Measurements from ENCODE around the gene WAPL.

The WAPL gene

DNA sequence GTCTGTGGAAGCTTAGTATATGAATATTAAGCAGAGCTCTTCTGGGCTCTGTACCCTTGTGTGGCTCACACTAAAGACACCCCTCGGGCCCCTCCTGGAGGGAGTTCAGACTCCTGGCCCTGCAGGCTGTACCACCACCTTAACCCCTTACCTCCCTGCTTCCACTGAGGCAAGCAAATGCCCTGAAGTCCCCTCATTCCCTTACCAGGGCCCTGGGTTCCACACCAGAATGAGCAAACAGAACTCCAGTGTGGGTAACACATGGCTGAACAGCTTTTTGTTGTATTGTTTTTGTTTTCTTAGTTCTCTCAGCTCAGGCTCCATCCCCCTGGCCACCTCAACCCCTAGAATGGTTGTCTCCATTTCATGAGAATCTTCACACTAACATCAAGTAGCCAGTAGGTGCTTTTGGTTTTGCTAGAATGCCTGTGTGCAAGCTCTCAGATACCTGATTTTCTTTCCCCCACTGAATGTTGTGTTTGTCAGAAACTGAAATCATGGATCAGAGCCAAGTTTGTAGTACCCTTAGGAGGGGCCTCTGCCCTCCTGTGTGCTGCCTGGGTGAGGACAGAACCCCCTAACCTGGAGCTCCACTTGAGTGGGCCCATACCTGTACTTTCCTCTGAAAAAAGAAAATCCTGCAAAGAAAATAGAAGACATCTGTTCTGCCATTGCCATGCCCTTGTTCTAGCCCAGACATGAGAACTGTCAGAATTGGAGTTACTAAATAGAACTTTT lies 2.8 kb upstream of the WAPL start:
- DNase-seq (ENCODE audit: low spot score): peak; percentile 6

- DNase-seq (ENCODE audit: low spot score): peak; percentile 8
Measured at GRCh38 chr10:86523348-86523747, 1.8 kb upstream of the WAPL start.

GRCh38 chr10:86522510-86522855 lies 891 bp upstream of the WAPL start:
- no peak for DNase-seq (ENCODE audit: low spot score)

DNA sequence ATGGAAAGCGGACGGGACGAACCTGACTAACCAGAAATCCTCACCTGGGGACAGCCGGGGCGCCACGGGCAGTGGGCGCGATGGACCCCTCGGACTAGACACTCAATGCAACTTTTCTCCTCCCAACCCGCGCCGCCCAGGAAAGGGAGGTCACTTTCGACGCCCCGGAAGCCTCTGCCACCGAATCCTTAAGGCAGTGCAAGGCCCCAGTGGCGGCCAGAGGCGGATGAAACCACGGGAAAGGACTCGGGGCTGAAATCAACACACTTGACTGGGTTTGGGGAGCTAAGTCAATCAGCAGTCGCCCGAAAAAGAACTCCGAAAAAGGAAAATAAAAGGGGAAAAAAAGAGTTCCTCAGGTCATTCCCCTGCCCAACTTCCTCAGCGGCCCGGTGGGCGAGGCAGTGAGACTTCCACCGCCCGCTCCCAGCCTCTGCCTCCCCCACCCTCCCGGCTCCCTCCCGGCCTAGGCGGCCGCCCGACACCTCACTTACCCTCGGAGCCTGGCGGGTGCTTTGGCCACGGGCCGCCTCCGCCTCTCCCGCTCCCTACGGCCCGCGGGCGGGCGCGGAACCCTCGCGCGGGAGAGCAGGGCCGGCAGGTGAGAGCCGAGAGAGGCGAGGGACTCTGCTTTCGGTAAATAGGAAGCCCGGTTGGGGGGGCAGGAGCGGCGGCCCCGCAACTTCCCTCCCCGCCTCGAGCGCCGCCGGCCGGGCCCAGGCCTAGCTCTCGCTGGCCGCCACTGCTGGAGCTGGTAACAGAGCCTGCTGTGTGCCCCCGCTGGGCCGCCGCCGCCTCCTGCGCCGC lies 518 bp downstream of the WAPL start:
- DNase-seq (ENCODE audit: low spot score): peak; percentile 57

GRCh38 chr10:86518781-86519180 lies 2.8 kb downstream of the WAPL start:
- no peak for DNase-seq (ENCODE audit: low spot score)

GRCh38 chr10:86512137-86512536 lies 9.5 kb downstream of the WAPL start:
- no peak for DNase-seq (ENCODE audit: low spot score)

DNA sequence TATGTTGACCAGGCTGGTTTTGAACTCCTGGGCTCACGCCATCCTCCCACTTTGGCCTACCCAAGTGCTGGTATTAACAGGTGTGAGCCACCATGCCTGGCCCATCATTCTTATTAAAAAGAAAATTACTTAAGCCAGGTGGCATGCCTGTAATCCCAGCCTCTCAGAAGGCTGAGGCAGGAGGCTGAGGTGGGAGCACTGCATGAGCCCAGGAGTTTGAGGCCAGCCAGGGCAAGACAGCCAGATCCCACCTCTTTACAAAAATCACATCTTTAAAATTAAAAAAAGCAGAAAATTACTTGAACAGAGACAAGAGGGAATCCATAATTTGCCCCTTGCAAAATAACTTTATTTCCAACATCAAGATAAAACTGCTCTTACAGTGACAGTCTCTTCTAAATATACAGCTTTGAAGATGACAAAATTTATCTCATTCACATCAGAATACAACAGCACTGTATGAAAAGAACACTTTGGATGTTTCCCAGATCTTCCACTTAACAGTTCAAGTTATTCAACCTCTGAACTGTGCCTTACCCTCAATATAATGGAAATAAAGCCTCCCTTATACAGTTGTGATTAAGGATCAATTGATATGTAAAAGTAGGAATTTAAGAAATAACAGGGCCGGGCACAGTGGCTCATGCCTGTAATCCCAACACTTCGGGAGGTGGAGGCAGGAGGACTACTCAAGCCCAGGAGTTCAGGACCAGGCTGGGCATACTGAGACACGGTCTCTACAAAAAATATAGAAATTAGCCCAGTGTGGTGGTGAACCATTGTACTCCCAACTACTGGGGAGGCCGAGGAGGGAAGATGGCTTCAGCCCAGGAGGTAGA lies 10.3 kb downstream of the WAPL start:
- DNase-seq (ENCODE audit: low spot score): no peak

DNA sequence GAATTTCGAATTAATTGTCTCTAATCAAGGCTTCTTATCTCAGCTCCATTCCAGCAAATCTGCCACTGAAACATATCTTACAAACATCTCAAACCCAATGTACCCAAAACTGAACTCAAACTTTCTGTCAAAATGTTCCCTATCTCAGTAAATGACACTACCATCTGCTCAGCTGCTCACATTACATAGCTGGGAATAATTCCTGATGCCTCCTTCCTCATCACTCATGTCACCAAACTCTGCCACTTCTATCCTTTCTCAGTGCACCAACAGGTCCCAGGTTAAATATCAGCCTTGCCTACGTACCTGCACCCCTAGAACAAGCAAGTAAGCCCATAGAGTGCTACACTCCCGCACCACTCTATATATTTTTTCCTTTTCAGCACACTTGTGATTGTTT lies 12.4 kb downstream of the WAPL start:
- no peak for DNase-seq (ENCODE audit: low spot score)

DNA sequence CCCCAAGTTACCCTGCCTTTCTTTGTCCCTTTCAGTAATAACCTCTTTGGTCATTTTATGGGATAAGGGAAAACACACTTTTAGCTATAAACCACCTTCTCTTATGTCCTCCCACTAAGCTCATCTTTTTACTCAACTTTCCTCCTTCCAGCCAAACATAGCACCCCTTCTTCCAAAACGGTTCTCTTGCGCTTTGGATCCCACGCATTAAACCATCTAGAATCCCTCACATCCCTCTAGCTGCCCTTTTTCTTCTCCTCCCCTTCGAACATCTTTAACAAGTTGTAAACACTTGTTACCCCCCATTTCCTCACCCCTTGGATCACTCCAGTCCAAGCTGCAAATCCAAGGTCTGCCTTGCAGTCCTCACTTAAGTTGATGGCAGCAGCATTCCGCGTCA lies 13.4 kb downstream of the WAPL start:
- DNase-seq (ENCODE audit: low spot score): no peak

- DNase-seq (ENCODE audit: low spot score): no peak
Measured at GRCh38 chr10:86506499-86506898, 15.1 kb downstream of the WAPL start.

- DNase-seq (ENCODE audit: low spot score): no peak
Measured at GRCh38 chr10:86506062-86506461, 15.5 kb downstream of the WAPL start.

- no peak for DNase-seq (ENCODE audit: low spot score)
Measured at GRCh38 chr10:86504510-86504909, 17.1 kb downstream of the WAPL start.

DNA sequence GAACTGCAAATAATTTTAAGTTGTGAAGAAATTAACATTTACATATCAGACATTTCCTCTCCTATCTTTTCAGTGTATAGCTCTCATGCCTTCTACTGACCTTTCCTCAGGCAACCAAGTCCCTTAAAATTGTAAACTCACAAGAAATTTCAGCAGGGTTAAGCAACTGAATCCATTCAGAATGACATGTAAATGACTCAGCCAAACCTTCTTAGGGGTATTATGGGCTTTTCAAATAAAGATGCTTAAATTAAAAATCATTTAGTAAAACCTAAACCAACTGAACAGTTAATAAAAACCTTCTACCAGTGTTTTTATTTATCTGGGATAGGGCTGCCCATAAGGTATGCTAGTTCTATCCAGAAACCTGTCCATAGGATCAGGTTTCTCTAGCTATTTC lies 20.7 kb downstream of the WAPL start:
- no peak for DNase-seq (ENCODE audit: low spot score)

DNA sequence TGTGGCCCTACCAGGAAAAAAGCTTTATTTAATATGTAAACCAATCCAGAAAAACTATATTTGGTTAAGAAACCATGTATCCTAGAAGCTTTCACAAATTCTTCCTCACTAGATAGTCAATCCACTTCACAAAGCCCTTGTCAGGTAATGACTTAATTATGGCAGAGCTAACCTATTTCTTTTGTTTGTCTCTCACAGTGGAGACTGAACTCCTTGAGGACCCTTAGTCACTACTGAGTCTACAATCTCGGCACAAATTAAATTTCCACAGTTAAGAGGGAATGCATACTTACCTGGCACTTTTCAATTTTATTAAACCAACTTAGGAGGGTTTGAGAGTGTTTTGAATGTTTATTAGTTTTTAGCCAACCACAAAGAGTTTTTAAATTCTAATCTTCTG lies 23.0 kb downstream of the WAPL start:
- no peak for DNase-seq (ENCODE audit: low spot score)

GRCh38 chr10:86497621-86498020 lies 24.0 kb downstream of the WAPL start:
- no peak for DNase-seq (ENCODE audit: low spot score)

- DNase-seq (ENCODE audit: low spot score): no peak
Measured at GRCh38 chr10:86489960-86490612, 31.5 kb downstream of the WAPL start.

GRCh38 chr10:86489071-86489810 lies 32.4 kb downstream of the WAPL start:
- no peak for DNase-seq (ENCODE audit: low spot score)

DNA sequence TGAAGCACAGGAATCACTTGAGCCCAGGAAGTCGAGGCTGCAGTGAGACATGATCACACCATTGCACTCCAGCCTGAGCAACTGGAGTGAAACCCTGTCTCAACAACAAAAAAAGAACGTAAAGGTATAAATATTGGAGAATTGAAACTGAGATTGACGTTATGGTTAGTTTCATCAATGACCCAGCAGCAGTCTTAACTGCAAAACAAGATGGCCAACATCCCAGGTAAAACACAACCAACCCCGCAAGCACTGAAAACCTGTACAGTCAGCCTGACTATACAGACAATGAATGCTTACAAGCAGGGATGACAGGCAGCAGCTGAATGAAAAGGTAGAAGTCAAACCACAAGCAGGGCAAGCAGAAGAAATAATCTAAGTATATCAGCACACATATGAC lies 34.7 kb downstream of the WAPL start:
- DNase-seq (ENCODE audit: low spot score): no peak

- DNase-seq (ENCODE audit: low spot score): no peak
Measured at GRCh38 chr10:86483664-86484063, 37.9 kb downstream of the WAPL start.

- DNase-seq (ENCODE audit: low spot score): no peak
Measured at GRCh38 chr10:86481761-86482160, 39.8 kb downstream of the WAPL start.

DNA sequence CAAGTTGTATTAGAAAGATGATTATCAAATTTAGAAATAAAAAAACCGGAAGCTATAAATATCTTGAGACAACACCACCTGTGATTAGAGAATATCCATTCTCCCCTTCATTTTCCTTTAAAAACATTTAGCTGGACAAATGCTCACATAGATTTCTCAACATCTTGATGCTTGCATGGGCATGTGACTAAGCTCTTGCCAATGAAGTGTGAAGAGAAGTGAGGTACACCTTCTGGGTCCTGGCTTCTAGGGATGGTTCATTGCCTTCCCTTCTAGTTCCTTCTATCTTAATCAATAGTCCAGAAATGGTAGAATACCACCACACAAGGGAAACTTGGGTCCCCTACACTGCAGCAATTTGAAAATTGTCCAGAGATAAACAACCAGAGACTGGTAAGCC lies 41.0 kb downstream of the WAPL start:
- no peak for DNase-seq (ENCODE audit: low spot score)

- no peak for DNase-seq (ENCODE audit: low spot score)
Measured at GRCh38 chr10:86472061-86472460, 49.5 kb downstream of the WAPL start.
